Suprapubic skin (tissue), 4 donors: ENCODE data around the gene KRABD2.

Experiments used
- DNase-seq, 2 donors: peaks; one replicate each; pipeline ENCODE4 v3.0.0-alpha.2; 2019; ENCODE audit warnings: low spot score in 2 of 2
- H3K27ac ChIP-seq: fragments of 200-600 bp; sonication (generic); one replicate; pipeline ENCODE4 v1.5.1; 2019
- H3K27me3 ChIP-seq: fragments of 200-600 bp; sonication (generic); one replicate; pipeline ENCODE4 v1.5.1; 2019
- H3K36me3 ChIP-seq: fragments of 200-600 bp; sonication (generic); one replicate; pipeline ENCODE4 v1.5.1; 2019
- H3K4me1 ChIP-seq: fragments of 200-600 bp; sonication (generic); one replicate; pipeline ENCODE4 v1.5.1; 2019
- H3K4me3 ChIP-seq: fragments of 200-600 bp; sonication (generic); one replicate; pipeline ENCODE4 v1.5.1; 2019; ENCODE audit warnings: mild to moderate bottlenecking
- H3K9me3 ChIP-seq: fragments of 200-600 bp; sonication (generic); one replicate; pipeline ENCODE4 v1.5.1; 2019
- CTCF ChIP-seq, 2 donors: fragments of 200-600 bp in 1 of 2; fragments of 450-650 bp in 1 of 2; sonication (generic) in 1 of 2; IDR thresholded peaks; one replicate each; pipeline ENCODE4 v1.5.1; 2016 to 2019; ENCODE audit warnings: antibody characterized with exemption in 2 of 2, mild to moderate bottlenecking in 1 of 2, moderate library complexity in 1 of 2
- EP300 ChIP-seq: sonication (generic); formaldehyde crosslinking; IDR thresholded peaks from one replicate; pipeline ENCODE4 v1.6.1; 2017; ENCODE audit warnings: antibody characterized with exemption
- POLR2A ChIP-seq, 2 donors: fragments of 450-650 bp; IDR thresholded peaks; one replicate each; pipeline ENCODE4 v1.6.1; 2017; ENCODE audit warnings: antibody characterized with exemption in 2 of 2, mild to moderate bottlenecking in 2 of 2, moderate library complexity in 2 of 2
- POLR2AphosphoS5 ChIP-seq, 3 donors: sonication (generic); formaldehyde crosslinking; IDR thresholded peaks; one replicate each; pipeline ENCODE4 v1.6.1; 2017; ENCODE audit warnings: antibody characterized with exemption in 3 of 3
- WGBS: methylation state at CpG from one replicate; pipeline ENCODE4 v1.1.5; 2018; 5-methylcytosine and 5-hydroxymethylcytosine counted together

Gene KRABD2

GRCh38 chr17:8369944-8370343 lies 6.6 kb downstream of the KRABD2 start:
- H3K4me3 ChIP-seq: no peak overlapping the region
- DNase-seq: no peak
- TF ChIP-seq CTCF (IDR thresholded peaks at IDR 0.05) (no peak), POLR2AphosphoS5 (IDR thresholded peaks at IDR 0.05) (no peak), POLR2A (IDR thresholded peaks at IDR 0.05) (no peak), EP300 (no peak)
- H3K27ac ChIP-seq: no peak overlapping the region
- H3K4me1 ChIP-seq: peaks cover 1% of the 10 kb centered on the region
- 85% methylated on average over 8 of the region's 8 CpGs for WGBS
- H3K36me3 ChIP-seq: peaks cover 36% of the 10 kb centered on the region
- no peaks in the 10 kb centered on the region for H3K27me3 ChIP-seq
- H3K9me3 ChIP-seq: no peaks in the 10 kb centered on the region

- H3K27ac ChIP-seq: no peak overlapping the region
- no peaks in the 10 kb centered on the region for H3K9me3 ChIP-seq
- peaks cover 39% of the 10 kb centered on the region for H3K36me3 ChIP-seq
- 97% methylated on average over 3 of the region's 3 CpGs for WGBS
- H3K4me3 ChIP-seq: no peak overlapping the region
- TF ChIP-seq CTCF (IDR thresholded peaks at IDR 0.05) (no peak), POLR2A (IDR thresholded peaks at IDR 0.05) (no peak), EP300 (no peak)
- no peaks in the 10 kb centered on the region for H3K27me3 ChIP-seq
- H3K4me1 ChIP-seq: no peaks in the 10 kb centered on the region
- no peak for DNase-seq
Measured at GRCh38 chr17:8368193-8368592, 8.3 kb downstream of the KRABD2 start.

- Histone ChIP-seq H3K36me3 (peaks cover 33% of the 10 kb centered on the region), H3K4me1 (no peaks in the 10 kb centered on the region), H3K27ac (no peak overlapping the region), H3K27me3 (no peaks in the 10 kb centered on the region), H3K4me3 (no peak overlapping the region), H3K9me3 (no peaks in the 10 kb centered on the region)
- 49% methylated on average over 2 of the region's 2 CpGs for WGBS
- TF ChIP-seq POLR2AphosphoS5 (IDR thresholded peaks at IDR 0.05) (no peak), CTCF (IDR thresholded peaks at IDR 0.05) (no peak)
- DNase-seq: no peak
Measured at GRCh38 chr17:8366231-8366630, 10.3 kb downstream of the KRABD2 start.

GRCh38 chr17:8365143-8365542 lies 11.4 kb downstream of the KRABD2 start:
- Histone ChIP-seq H3K36me3 (peaks cover 31% of the 10 kb centered on the region), H3K4me1 (peaks cover 3% of the 10 kb centered on the region), H3K9me3 (no peaks in the 10 kb centered on the region), H3K27ac (peak overlapping the region; percentile 18), H3K4me3 (no peak overlapping the region), H3K27me3 (no peaks in the 10 kb centered on the region)
- no peak for DNase-seq
- TF ChIP-seq EP300 (no peak), POLR2AphosphoS5 (IDR thresholded peaks at IDR 0.05) (peak in 1 of 3 donors; percentile 50)
- WGBS: 75% methylated on average over 1 of the region's 1 CpG

GRCh38 chr17:8362651-8363332 lies 13.7 kb downstream of the KRABD2 start:
- Histone ChIP-seq H3K4me1 (peaks cover 8% of the 10 kb centered on the region), H3K27me3 (no peaks in the 10 kb centered on the region), H3K36me3 (peaks cover 9% of the 10 kb centered on the region), H3K9me3 (no peaks in the 10 kb centered on the region), H3K27ac (no peak overlapping the region), H3K4me3 (no peak overlapping the region)
- TF ChIP-seq POLR2AphosphoS5 (IDR thresholded peaks at IDR 0.05) (no peak), CTCF (IDR thresholded peaks at IDR 0.05) (no peak), EP300 (no peak), POLR2A (IDR thresholded peaks at IDR 0.05) (no peak)
- 82% methylated on average over 4 of the region's 4 CpGs for WGBS
- no peak for DNase-seq

- WGBS: 63% methylated on average over 3 of the region's 3 CpGs
- Histone ChIP-seq H3K4me1 (peaks cover 8% of the 10 kb centered on the region), H3K27me3 (no peaks in the 10 kb centered on the region), H3K36me3 (peaks cover 3% of the 10 kb centered on the region), H3K9me3 (no peaks in the 10 kb centered on the region), H3K4me3 (no peak overlapping the region), H3K27ac (peak overlapping the region; percentile 1)
- DNase-seq: no peak
- TF ChIP-seq EP300 (no peak), POLR2AphosphoS5 (IDR thresholded peaks at IDR 0.05) (no peak), CTCF (IDR thresholded peaks at IDR 0.05) (no peak), POLR2A (IDR thresholded peaks at IDR 0.05) (no peak)
Measured at GRCh38 chr17:8360751-8361150, 15.8 kb downstream of the KRABD2 start.
